Measurements from ENCODE around the gene IQSEC1. TPM values are rescaled to one million over a fixed set of nuclear protein-coding genes. Genes with fewer than 3 reads are reported as not detected.

Gene IQSEC1
- total RNA-seq, 4 donors from 2014 or later, result 56.1 to 99.5 (median 78.2) TPM

- 58% methylated on average over 9 of the region's 9 CpGs for WGBS
- Histone ChIP-seq H3K27me3 (no peaks in the 10 kb centered on the region), H3K4me3 (peak overlapping the region; percentile 29 to 48 (median 36)), H3K36me3 (no peaks in the 10 kb centered on the region), H3K9me3 (no peaks in the 10 kb centered on the region), H3K4me1 (peaks cover 31 to 50% (median 48%) of the 10 kb centered on the region in 4 donors), H3K27ac (replicated peaks in 1 of 4) (no peak overlapping the region)
- DNase-seq (ENCODE audit: extremely low spot score), result no peak
- TF ChIP-seq EP300 (IDR thresholded peaks at IDR 0.05) (no peak), POLR2AphosphoS5 (IDR thresholded peaks at IDR 0.05) (no peak), POLR2A (IDR thresholded peaks at IDR 0.05; ENCODE audit: low read depth) (no peak)
- TF ChIP-seq, protein P1, sequence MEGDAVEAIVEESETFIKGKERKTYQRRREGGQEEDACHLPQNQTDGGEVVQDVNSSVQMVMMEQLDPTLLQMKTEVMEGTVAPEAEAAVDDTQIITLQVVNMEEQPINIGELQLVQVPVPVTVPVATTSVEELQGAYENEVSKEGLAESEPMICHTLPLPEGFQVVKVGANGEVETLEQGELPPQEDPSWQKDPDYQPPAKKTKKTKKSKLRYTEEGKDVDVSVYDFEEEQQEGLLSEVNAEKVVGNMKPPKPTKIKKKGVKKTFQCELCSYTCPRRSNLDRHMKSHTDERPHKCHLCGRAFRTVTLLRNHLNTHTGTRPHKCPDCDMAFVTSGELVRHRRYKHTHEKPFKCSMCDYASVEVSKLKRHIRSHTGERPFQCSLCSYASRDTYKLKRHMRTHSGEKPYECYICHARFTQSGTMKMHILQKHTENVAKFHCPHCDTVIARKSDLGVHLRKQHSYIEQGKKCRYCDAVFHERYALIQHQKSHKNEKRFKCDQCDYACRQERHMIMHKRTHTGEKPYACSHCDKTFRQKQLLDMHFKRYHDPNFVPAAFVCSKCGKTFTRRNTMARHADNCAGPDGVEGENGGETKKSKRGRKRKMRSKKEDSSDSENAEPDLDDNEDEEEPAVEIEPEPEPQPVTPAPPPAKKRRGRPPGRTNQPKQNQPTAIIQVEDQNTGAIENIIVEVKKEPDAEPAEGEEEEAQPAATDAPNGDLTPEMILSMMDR (IDR thresholded peaks at IDR 0.05), result no peak
- intact Hi-C loops (cut with DNase I), result no loop called here
These were observed 181.7 kb downstream of the IQSEC1 start for GRCh38 chr3:12891391-12891984.

DNA sequence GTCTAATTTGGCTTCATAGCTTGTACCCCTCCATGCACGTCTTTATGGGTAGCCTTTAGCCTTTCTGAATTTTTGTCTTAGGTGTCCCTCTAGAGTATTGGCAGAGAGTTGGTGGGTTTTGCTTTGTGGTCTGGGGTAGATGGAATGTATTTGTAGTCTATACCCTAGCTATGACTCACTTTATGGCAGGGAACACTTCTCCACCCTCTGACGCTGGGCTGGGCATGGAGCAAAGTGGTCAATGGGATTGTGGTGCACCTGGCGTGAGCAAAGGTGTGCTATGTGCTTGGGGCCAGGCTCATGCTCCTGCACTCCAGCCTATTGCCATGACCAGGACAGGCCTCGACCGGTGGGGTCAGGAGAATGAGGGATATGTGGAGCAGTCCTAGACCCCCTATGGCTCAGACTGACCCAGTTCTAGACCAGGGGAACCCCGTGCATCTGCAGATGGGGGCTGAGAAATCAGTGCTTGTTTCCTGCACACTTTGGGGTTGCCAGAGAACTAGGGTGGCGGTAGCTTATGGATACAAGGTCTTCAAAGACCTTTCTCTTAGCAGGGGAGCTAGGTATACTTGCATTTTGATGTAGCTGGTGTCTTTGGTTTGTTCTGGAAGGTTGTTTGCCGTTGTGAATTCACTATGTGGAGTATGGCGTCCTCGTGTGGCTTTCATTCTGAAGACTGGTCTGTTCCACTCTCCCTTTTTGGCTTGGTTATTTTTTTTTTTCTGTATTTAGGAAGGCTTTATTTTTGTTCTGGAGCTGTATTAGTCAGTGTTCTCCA lies 182.4 kb downstream of the IQSEC1 start:
- no peaks in the 10 kb centered on the region for H3K36me3 ChIP-seq
- WGBS, result 91% methylated on average over 7 of the region's 10 CpGs
- H3K4me1 ChIP-seq, result peaks cover 29 to 44% (median 41%) of the 10 kb centered on the region in 4 donors
- H3K9me3 ChIP-seq, result no peaks in the 10 kb centered on the region
- H3K4me3 ChIP-seq, result no peak overlapping the region
- no peaks in the 10 kb centered on the region for H3K27me3 ChIP-seq
- H3K27ac ChIP-seq (replicated peaks in 1 of 4), result no peak overlapping the region
- no peak for DNase-seq (ENCODE audit: extremely low spot score)
- TF ChIP-seq, protein P1 (IDR thresholded peaks at IDR 0.05), result no peak
- intact Hi-C loops (cut with DNase I), result no loop called here

DNA sequence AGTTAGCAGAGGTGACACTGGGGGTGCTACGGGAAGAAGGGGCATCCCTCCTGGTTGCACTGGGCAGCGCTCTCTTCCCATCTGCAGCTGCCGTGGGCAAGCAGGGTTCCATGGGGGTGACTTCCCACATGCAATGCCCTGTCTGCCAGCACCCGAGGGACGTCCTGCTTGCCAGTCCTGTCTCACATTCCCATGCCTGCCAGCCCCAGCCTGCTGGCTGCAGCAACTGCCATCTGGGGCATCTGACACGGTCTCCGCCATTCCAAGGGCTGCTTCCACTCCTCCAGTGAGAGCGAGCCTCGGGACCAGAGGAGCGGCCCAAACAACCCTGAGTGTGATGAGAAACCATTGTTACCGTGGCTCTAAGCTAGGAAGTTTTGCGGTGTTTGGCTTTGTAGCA lies 186.5 kb downstream of the IQSEC1 start:
- no peak overlapping the region for H3K4me3 ChIP-seq
- no peaks in the 10 kb centered on the region for H3K9me3 ChIP-seq
- 91% methylated on average over 12 of the region's 12 CpGs for WGBS
- intact Hi-C loops (cut with DNase I), result no loop called here
- H3K27me3 ChIP-seq, result no peaks in the 10 kb centered on the region
- TF ChIP-seq POLR2A (IDR thresholded peaks at IDR 0.05; ENCODE audit: low read depth), result no peak
- no peaks in the 10 kb centered on the region for H3K36me3 ChIP-seq
- H3K27ac ChIP-seq (replicated peaks in 1 of 4), result no peak overlapping the region
- peaks cover 3 to 18% (median 17%) of the 10 kb centered on the region in 4 donors for H3K4me1 ChIP-seq
- DNase-seq (ENCODE audit: extremely low spot score), result no peak

DNA sequence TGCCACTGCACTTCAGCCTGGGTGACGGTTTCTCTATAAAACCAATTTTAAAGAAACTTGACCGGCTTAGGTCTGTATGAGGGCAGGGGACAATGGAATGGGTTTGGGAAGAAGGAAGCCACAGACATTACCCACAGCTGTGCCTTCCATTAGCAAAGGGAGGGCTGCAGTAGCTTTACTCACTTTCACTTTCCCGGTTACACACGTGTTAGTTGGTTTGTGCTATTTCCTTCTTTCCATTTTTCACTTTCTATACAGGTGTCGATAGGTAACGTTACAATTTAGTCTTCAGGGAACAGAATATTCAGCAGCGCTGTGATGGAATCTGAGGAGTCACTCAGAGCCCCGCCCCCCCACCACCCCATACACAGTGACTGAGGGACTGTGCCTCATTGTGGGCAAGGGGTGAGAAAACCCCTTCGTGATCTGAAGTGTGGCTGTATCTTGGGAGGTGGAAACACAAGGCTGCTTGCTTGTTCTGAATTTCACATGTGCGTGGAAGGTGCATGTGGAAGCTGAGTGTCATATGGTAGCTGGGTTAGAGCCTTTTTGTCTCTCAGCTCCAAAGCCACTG lies 187.0 kb downstream of the IQSEC1 start:
- Histone ChIP-seq H3K36me3 (no peaks in the 10 kb centered on the region), H3K27ac (replicated peaks in 1 of 4) (no peak overlapping the region), H3K4me3 (no peak overlapping the region), H3K27me3 (no peaks in the 10 kb centered on the region), H3K9me3 (no peaks in the 10 kb centered on the region), H3K4me1 (peaks cover 0 to 15% (median 12%) of the 10 kb centered on the region in 4 donors)
- intact Hi-C loops (cut with DNase I), result no loop called here
- DNase-seq (ENCODE audit: extremely low spot score), result no peak
- 72% methylated on average over 10 of the region's 10 CpGs for WGBS
- no peak for TF ChIP-seq POLR2A (IDR thresholded peaks at IDR 0.05; ENCODE audit: low read depth)
- TF ChIP-seq, protein P1 (IDR thresholded peaks at IDR 0.05), result no peak
- no peak for TF ChIP-seq EP300 (IDR thresholded peaks at IDR 0.05)
- no peak for TF ChIP-seq POLR2AphosphoS5 (IDR thresholded peaks at IDR 0.05)

- Histone ChIP-seq H3K36me3 (no peaks in the 10 kb centered on the region), H3K9me3 (no peaks in the 10 kb centered on the region), H3K4me1 (peaks cover 0 to 15% (median 11%) of the 10 kb centered on the region in 4 donors), H3K27me3 (no peaks in the 10 kb centered on the region), H3K27ac (replicated peaks in 1 of 4) (no peak overlapping the region), H3K4me3 (no peak overlapping the region)
- intact Hi-C loops (cut with DNase I), result no loop called here
- DNase-seq (ENCODE audit: extremely low spot score), result no peak
- 82% methylated on average over 4 of the region's 4 CpGs for WGBS
- TF ChIP-seq EP300 (IDR thresholded peaks at IDR 0.05), result no peak
- no peak for TF ChIP-seq POLR2AphosphoS5 (IDR thresholded peaks at IDR 0.05)
- no peak for TF ChIP-seq POLR2A (IDR thresholded peaks at IDR 0.05; ENCODE audit: low read depth)
- TF ChIP-seq, protein P1 (IDR thresholded peaks at IDR 0.05), result no peak
These were observed 187.7 kb downstream of the IQSEC1 start for GRCh38 chr3:12885583-12885930.
